ENCODE data around the gene HSF4. TPM values are rescaled to one million over a fixed set of nuclear protein-coding genes. Genes with fewer than 3 reads are reported as not detected.

Gene HSF4
- total and polyA plus RNA-seq, 7 experiments from 2014 or later: 9.9 to 150 (median 15.5) TPM; not detected in 2

GRCh38 chr16:67154578-67155294, 9.8 kb upstream of the HSF4 start:
- no peak for ATAC-seq
- DNase-seq: no peak
- H3K4me1 ChIP-seq (ENCODE audit: control insufficient read depth in 2 of 2, insufficient read depth in 2 of 2, low read length in 2 of 2): peaks cover 25 to 36% of the 10 kb centered on the region in 2 donors
- peaks cover 31 to 64% (median 46%) of the 10 kb centered on the region in 7 donors for H3K4me1 Mint-ChIP-seq
- H3K27ac ChIP-seq (ENCODE audit: low read depth, low read length): no peak overlapping the region
- H3K36me3 ChIP-seq (ENCODE audit: control insufficient read depth in 2 of 3, insufficient read depth in 3 of 3, low read length in 3 of 3): peaks cover 0 to 3% (median 0%) of the 10 kb centered on the region in 3 experiments
- intact Hi-C loops (cut with micrococcal nuclease): loop anchor here (1.0 kb wide), 5 partner anchors 29 to 207 kb away; partner anchors contain the start of gene MATCAP1 (in 1 of the 2)
- no peak overlapping the region for H3K4me3 ChIP-seq (ENCODE audit: low read length)
- H3K27me3 ChIP-seq (ENCODE audit: control insufficient read depth in 2 of 2, insufficient read depth in 2 of 2, low read length in 2 of 2): no peaks in the 10 kb centered on the region
- POLR2A ChIA-PET: interaction anchor here (0.5 to 2.1 kb wide), 8 partner anchors 10 to 272 kb away, joined by 3 to 7 read pairs (median 3); no protein-coding TSS in a partner anchor
- peak overlapping the region in 2 of 9 donors; percentile 70 to 77 for H3K27ac Mint-ChIP-seq
- H3K27me3 Mint-ChIP-seq: peaks cover 0 to 8% (median 0%) of the 10 kb centered on the region in 5 donors
- peaks cover 0 to 1% (median 0%) of the 10 kb centered on the region in 11 donors for H3K9me3 Mint-ChIP-seq
- H3K36me3 Mint-ChIP-seq: peaks cover 0 to 43% (median 0%) of the 10 kb centered on the region in 5 donors
- no peaks in the 10 kb centered on the region for H3K9me3 ChIP-seq (ENCODE audit: control insufficient read depth in 2 of 3, low read length in 3 of 3)
- CTCF ChIA-PET: interaction anchor here (0.5 to 2.8 kb wide), 24 partner anchors 8 to 262 kb away, joined by 3 to 24 read pairs (median 4); partner anchors contain the start of genes EXOC3L1 and TMEM208
- peak overlapping the region in 6 of 10 donors; percentile 58 to 88 (median 70) for H3K4me3 Mint-ChIP-seq

DNA sequence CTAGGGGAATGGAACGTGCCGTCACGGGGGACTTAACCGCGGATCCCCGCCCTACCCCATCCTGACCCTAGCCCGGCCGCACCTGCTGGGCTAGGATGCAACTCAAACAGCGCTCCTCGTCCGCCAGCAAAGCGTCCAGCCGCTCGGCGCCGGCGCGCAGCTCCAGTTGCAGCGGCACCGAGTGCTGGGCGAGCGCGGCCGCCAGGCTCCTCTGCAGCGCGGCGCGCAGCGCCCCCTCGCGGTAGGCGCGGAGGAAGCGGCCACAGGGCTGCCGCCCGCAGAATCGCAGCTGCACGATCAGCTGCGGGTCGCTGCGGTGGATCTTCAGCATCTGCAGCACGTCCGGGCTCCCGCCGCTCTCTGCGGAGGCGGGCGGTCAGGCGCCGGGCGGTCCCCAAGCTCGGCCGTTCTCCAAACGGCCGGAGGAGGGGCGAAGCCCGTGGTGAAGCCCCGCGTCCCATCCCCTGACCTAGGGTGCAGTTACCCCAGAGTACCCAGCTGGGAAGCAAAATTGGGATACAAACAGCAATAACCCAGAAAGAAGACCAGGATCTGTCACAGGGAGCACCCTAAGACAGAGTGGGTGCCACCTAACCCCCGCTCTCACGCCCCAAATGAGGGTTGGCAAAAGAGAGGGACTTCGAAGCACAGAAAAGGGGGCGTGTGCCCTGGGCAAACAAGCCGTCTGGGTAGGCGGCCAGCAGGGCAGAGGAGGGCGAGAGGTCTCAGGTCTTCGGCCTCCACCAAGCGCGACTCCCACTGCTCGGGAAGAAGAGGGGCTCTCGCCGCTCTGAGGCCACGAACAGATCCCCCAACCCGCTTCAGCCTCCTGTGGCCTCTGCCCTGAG, 9.0 kb upstream of the HSF4 start:
- Histone ChIP-seq H3K4me1 (ENCODE audit: control insufficient read depth in 2 of 2, insufficient read depth in 2 of 2, low read length in 2 of 2) (peaks cover 25 to 36% of the 10 kb centered on the region in 2 donors), H3K36me3 (ENCODE audit: control insufficient read depth in 2 of 3, insufficient read depth in 3 of 3, low read length in 3 of 3) (peaks cover 0 to 3% (median 0%) of the 10 kb centered on the region in 3 experiments), H3K4me3 (ENCODE audit: low read length) (no peak overlapping the region), H3K27ac (ENCODE audit: low read depth, low read length) (no peak overlapping the region), H3K27me3 (ENCODE audit: control insufficient read depth in 2 of 2, insufficient read depth in 2 of 2, low read length in 2 of 2) (no peaks in the 10 kb centered on the region), H3K9me3 (ENCODE audit: control insufficient read depth in 2 of 3, low read length in 3 of 3) (no peaks in the 10 kb centered on the region)
- intact Hi-C loops (cut with micrococcal nuclease): loop anchor here (1.0 kb wide), 5 partner anchors 28 to 208 kb away; partner anchors contain the start of gene MATCAP1 (in 1 of the 2)
- Mint-ChIP-seq H3K27ac (peak overlapping the region in 1 of 9 donors; percentile 99), H3K27me3 (peaks cover 0 to 8% (median 0%) of the 10 kb centered on the region in 5 donors), H3K9me3 (peaks cover 0 to 1% (median 0%) of the 10 kb centered on the region in 11 donors), H3K4me3 (peak overlapping the region in 9 of 10 donors; percentile 27 to 92 (median 67)), H3K36me3 (peaks cover 0 to 45% (median 0%) of the 10 kb centered on the region in 5 donors), H3K4me1 (peaks cover 31 to 64% (median 51%) of the 10 kb centered on the region in 7 donors)
- ChIA-PET CTCF (interaction anchor here (0.5 to 2.8 kb wide), 23 partner anchors 10 to 262 kb away, joined by 3 to 24 read pairs (median 4); partner anchors contain the start of genes EXOC3L1 and TMEM208), POLR2A (interaction anchor here (0.5 to 2.1 kb wide), 8 partner anchors 11 to 273 kb away, joined by 3 to 7 read pairs (median 3); no protein-coding TSS in a partner anchor)
- ATAC-seq (peak; percentile 67), DNase-seq (peak; percentile 58 to 90 (median 79))

DNA sequence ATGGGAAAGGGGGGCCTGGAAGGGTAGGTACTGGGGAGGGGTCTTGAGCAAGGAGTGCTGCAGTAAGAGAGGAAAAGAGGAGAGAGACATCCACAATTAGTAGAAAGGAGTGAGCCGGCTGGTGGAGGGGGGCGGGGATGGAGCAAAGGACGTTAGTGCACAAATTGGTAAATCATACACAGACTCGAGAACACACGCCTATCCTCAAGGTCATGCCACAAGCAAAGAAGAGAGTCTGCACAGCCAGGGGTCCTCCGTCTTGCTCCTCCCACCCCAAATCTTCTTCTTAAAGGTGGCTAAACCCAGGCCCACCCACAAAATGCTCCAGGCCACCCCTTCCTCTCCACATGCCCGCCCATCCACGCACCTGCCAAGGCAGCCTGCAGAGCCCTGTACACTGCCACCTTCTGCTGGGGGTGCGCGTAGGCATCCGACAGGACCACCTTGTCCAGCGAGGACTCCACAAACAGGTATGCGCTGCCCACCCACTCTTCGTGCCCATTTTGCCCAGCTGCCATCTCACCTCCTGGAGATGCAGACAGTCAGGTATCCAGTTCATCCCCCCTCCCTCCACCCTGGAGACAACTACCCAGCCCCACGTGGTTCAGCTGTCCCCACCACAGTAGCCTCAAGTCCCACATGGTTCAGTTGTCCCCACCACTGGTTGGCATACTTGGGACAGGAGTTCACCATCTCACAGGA, 8.3 kb upstream of the HSF4 start:
- peaks cover 0 to 3% (median 0%) of the 10 kb centered on the region in 3 experiments for H3K36me3 ChIP-seq (ENCODE audit: control insufficient read depth in 2 of 3, insufficient read depth in 3 of 3, low read length in 3 of 3)
- peaks cover 33 to 36% of the 10 kb centered on the region in 2 donors for H3K4me1 ChIP-seq (ENCODE audit: control insufficient read depth in 2 of 2, insufficient read depth in 2 of 2, low read length in 2 of 2)
- H3K4me3 ChIP-seq (ENCODE audit: low read length): no peak overlapping the region
- H3K27me3 Mint-ChIP-seq: peaks cover 0 to 8% (median 4%) of the 10 kb centered on the region in 5 donors
- ATAC-seq (no peak), DNase-seq (no peak)
- H3K4me1 Mint-ChIP-seq: peaks cover 38 to 62% (median 57%) of the 10 kb centered on the region in 7 donors
- peak overlapping the region in 8 of 10 donors; percentile 21 to 92 (median 54) for H3K4me3 Mint-ChIP-seq
- no peaks in the 10 kb centered on the region for H3K27me3 ChIP-seq (ENCODE audit: control insufficient read depth in 2 of 2, insufficient read depth in 2 of 2, low read length in 2 of 2)
- H3K9me3 Mint-ChIP-seq: peaks cover 0 to 1% (median 0%) of the 10 kb centered on the region in 11 donors
- peak overlapping the region in 5 of 9 donors; percentile 59 to 99 (median 94) for H3K27ac Mint-ChIP-seq
- H3K36me3 Mint-ChIP-seq: peaks cover 0 to 48% (median 0%) of the 10 kb centered on the region in 5 donors
- ChIA-PET POLR2A (interaction anchor here (0.6 to 2.1 kb wide), 3 partner anchors 47 to 840 kb away, joined by 3 to 7 read pairs (median 3); no protein-coding TSS in a partner anchor), CTCF (interaction anchor here (0.7 to 2.8 kb wide), 7 partner anchors 13 to 177 kb away, joined by 3 to 24 read pairs (median 6); no protein-coding TSS in a partner anchor)
- peak overlapping the region; percentile 94 for H3K27ac ChIP-seq (ENCODE audit: low read depth, low read length)
- intact Hi-C loops (cut with micrococcal nuclease): no loop called here
- H3K9me3 ChIP-seq (ENCODE audit: control insufficient read depth in 2 of 3, low read length in 3 of 3): no peaks in the 10 kb centered on the region

- H3K4me1 Mint-ChIP-seq: peaks cover 38 to 64% (median 52%) of the 10 kb centered on the region in 7 donors
- no peak for ATAC-seq
- ChIA-PET POLR2A (interaction anchor here (0.6 to 1.2 kb wide), 8 partner anchors 11 to 139 kb away, joined by 3 to 4 read pairs (median 4); partner anchors contain the start of gene SLC9A5), CTCF (interaction anchor here (0.7 to 2.4 kb wide), 11 partner anchors 15 to 203 kb away, joined by 3 to 11 read pairs (median 4); no protein-coding TSS in a partner anchor)
- intact Hi-C loops (cut with micrococcal nuclease): no loop called here
- no peaks in the 10 kb centered on the region for H3K9me3 ChIP-seq (ENCODE audit: control insufficient read depth in 2 of 3, low read length in 3 of 3)
- H3K27me3 Mint-ChIP-seq: peaks cover 0 to 13% (median 7%) of the 10 kb centered on the region in 5 donors
- DNase-seq: no peak
- H3K4me3 Mint-ChIP-seq: peak overlapping the region; percentile 13 to 92 (median 65)
- peaks cover 35 to 39% of the 10 kb centered on the region in 2 donors for H3K4me1 ChIP-seq (ENCODE audit: control insufficient read depth in 2 of 2, insufficient read depth in 2 of 2, low read length in 2 of 2)
- H3K9me3 Mint-ChIP-seq: peaks cover 0 to 1% (median 0%) of the 10 kb centered on the region in 11 donors
- H3K27ac ChIP-seq (ENCODE audit: low read depth, low read length): peak overlapping the region; percentile 94
- peaks cover 0 to 3% (median 0%) of the 10 kb centered on the region in 3 experiments for H3K36me3 ChIP-seq (ENCODE audit: control insufficient read depth in 2 of 3, insufficient read depth in 3 of 3, low read length in 3 of 3)
- H3K27ac Mint-ChIP-seq: peak overlapping the region; percentile 94 to 99 (median 95)
- H3K36me3 Mint-ChIP-seq: peaks cover 0 to 55% (median 0%) of the 10 kb centered on the region in 5 donors
- peak overlapping the region; percentile 78 for H3K4me3 ChIP-seq (ENCODE audit: low read length)
- H3K27me3 ChIP-seq (ENCODE audit: control insufficient read depth in 2 of 2, insufficient read depth in 2 of 2, low read length in 2 of 2): peaks cover 0 to 3% of the 10 kb centered on the region in 2 donors
Observed at GRCh38 chr16:67157106-67157748, 7.3 kb upstream of the HSF4 start.

All from naive thymus-derived CD4-positive, alpha-beta T cell (primary cell).